ENCODE data around the gene PRKAR1A.
"Not testable (repeated sequence)": the region's sequence is repeated elsewhere in the genome, so short reads cannot be mapped to it uniquely, and the experiment has no call there.

The PRKAR1A gene

GRCh38 chr17:68511671-68512246 is 471 bp upstream of the PRKAR1A start:
- peak; percentile 72 for DNase-seq

GRCh38 chr17:68512960-68513474 is 787 bp downstream of the PRKAR1A start:
- DNase-seq, result no peak

GRCh38 chr17:68513932-68514331 is 1.7 kb downstream of the PRKAR1A start:
- no peak for DNase-seq

- DNase-seq, result no peak
Measured at GRCh38 chr17:68514831-68515635, 2.8 kb downstream of the PRKAR1A start.

- no peak for DNase-seq
Measured at GRCh38 chr17:68516732-68517131, 4.5 kb downstream of the PRKAR1A start.

GRCh38 chr17:68517605-68518004 is 5.4 kb downstream of the PRKAR1A start:
- not testable (repeated sequence) for DNase-seq

GRCh38 chr17:68518063-68518815 is 6.0 kb downstream of the PRKAR1A start:
- DNase-seq, result no peak

- not testable (repeated sequence) for DNase-seq
Measured at GRCh38 chr17:68519051-68519450, 6.8 kb downstream of the PRKAR1A start.

GRCh38 chr17:68519911-68520310 is 7.7 kb downstream of the PRKAR1A start:
- no peak for DNase-seq

GRCh38 chr17:68522266-68522665 is 10.0 kb downstream of the PRKAR1A start:
- no peak for DNase-seq

- DNase-seq, result no peak
Measured at GRCh38 chr17:68526548-68526947, 14.3 kb downstream of the PRKAR1A start.

- no peak for DNase-seq
Measured at GRCh38 chr17:68527314-68527713, 15.1 kb downstream of the PRKAR1A start.

- no peak for DNase-seq
Measured at GRCh38 chr17:68531252-68531651, 19.0 kb downstream of the PRKAR1A start.

GRCh38 chr17:68532826-68533225 is 20.6 kb downstream of the PRKAR1A start:
- DNase-seq, result no peak

- no peak for DNase-seq
Measured at GRCh38 chr17:68533887-68534694, 21.9 kb downstream of the PRKAR1A start.

- no peak for DNase-seq
Measured at GRCh38 chr17:68534695-68535088, 22.5 kb downstream of the PRKAR1A start.

GRCh38 chr17:68535922-68536321 is 23.7 kb downstream of the PRKAR1A start:
- no peak for DNase-seq

- DNase-seq, result no peak
Measured at GRCh38 chr17:68539548-68540467, 27.6 kb downstream of the PRKAR1A start.

GRCh38 chr17:68540981-68541380 is 28.8 kb downstream of the PRKAR1A start:
- no peak for DNase-seq

GRCh38 chr17:68541816-68542215 is 29.6 kb downstream of the PRKAR1A start:
- DNase-seq, result no peak

- DNase-seq, result no peak
Measured at GRCh38 chr17:68542698-68543463, 30.7 kb downstream of the PRKAR1A start.

Data from activated gamma-delta T cell treated with Interleukin-2 at 50 U/mL for 16 hours (primary cell).